GM18498 (cell line): ENCODE measurements around the gene HTR3E.
"Not testable (repeated sequence)": the region's sequence is repeated elsewhere in the genome, so short reads cannot be mapped to it uniquely, and the experiment has no call there.

Experiments
- ATAC-seq: cut with Tn5 transposase; IDR thresholded peaks from one replicate; pipeline ENCODE4 v1.9.1; 2021; ENCODE audit warnings: mild to moderate bottlenecking, moderate library complexity; ENCODE audit not compliant: unreplicated experiment

The HTR3E gene

GRCh38 chr3:184096811-184097383 lies at the start of gene HTR3E:
Gene HTR3E, plus strand, starts transcription at chr3:184097064. Its CDS starts 466 bp downstream, at chr3:184097530.
- no peak for ATAC-seq

- no peak for ATAC-seq
These were observed 46.5 kb upstream of the HTR3E start for GRCh38 chr3:184050217-184050847.

- ATAC-seq, result no peak
These were observed 44.1 kb upstream of the HTR3E start, which contains the start of gene HTR3C for GRCh38 chr3:184052767-184053166. Gene HTR3C, plus strand, starts transcription at chr3:184053047. Its CDS starts 34 bp downstream, at chr3:184053081.

DNA sequence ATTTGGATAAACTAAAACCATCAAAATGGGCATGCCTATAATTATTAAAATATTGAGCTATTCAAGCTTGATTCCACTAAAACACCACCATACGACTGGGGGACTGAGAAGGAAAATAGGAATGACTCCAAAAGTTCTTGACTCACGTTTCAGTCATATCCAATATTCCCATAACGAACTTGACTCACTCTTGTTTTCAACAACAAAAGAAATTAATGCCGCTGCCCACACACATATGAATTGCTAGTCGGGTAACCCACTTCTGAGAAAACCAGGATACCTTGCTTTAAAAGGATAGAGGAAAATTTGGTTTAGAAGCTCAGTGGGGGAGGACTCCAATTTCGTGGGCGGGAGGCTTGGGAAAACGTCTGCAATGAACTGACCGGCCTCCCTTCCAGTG lies 38.8 kb upstream of the HTR3E start:
- no peak for ATAC-seq

GRCh38 chr3:184059424-184059823 lies 37.4 kb upstream of the HTR3E start:
- ATAC-seq, result no peak

DNA sequence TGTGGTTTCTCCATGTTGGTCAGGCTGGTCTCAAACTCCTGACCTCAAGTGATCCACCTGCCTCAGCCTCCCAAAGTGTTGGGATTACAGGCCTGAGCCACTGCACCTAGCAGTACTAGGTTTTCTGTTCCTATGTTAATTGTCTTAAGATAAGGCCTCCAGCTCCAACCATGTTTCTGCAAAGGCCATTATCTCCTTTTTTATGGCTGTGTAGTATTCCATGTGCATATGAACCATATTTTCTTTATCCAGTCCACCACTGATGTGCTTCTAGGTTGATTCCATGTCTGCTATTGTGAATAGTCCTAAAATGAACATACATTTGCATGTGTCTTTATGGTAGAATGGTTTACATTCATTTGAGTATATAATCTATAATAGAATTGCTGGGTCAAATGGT lies 34.2 kb upstream of the HTR3E start:
- no peak for ATAC-seq

- ATAC-seq, result no peak
These were observed 30.7 kb upstream of the HTR3E start for GRCh38 chr3:184066211-184066610.

GRCh38 chr3:184067573-184068055 lies 29.2 kb upstream of the HTR3E start:
- ATAC-seq, result no peak

GRCh38 chr3:184068344-184068743 lies 28.5 kb upstream of the HTR3E start:
- no peak for ATAC-seq

DNA sequence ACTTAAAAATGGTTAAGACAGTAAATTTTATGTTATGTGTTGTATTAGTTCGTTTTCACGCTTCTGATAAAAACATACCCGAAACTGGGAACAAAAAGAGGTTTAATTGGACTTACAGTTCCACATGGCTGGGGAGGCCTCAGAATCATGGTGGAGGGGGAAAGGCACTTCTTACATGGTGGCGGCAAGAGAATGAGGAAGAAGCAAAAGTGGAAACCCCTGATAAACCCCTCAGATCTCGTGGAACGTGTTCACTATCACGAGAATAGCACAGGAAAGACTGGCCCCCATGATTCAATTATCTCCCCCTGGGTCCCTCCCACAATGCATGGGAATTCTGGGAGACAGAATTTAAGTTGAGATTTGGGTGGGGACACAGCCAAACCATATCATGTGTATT lies 25.7 kb upstream of the HTR3E start:
- not testable (repeated sequence) for ATAC-seq

- no peak for ATAC-seq
These were observed 23.2 kb upstream of the HTR3E start for GRCh38 chr3:184073621-184074020.

- ATAC-seq, result no peak
These were observed 21.0 kb upstream of the HTR3E start for GRCh38 chr3:184075901-184076300.

DNA sequence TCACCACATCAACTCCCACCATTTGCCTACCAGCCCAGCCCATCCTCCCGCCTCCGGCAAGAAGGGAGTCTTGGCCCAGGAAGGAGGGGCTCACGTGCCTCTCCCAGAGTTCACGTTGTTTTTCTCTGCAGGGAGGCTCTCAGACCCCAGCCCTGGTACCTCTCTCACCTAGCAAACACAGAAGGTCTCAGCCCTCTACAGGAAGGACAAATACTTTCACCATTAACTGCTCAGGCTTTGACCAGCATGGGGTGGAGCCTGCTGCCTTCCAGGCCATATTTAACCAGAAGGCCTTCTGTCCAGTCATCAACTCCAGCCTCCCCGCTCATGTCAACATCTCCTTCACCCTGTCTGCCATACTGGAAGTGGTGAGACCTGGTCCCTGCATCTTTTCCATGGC lies 19.0 kb upstream of the HTR3E start:
- ATAC-seq, result no peak

- no peak for ATAC-seq
These were observed 18.0 kb upstream of the HTR3E start for GRCh38 chr3:184078851-184079250.

DNA sequence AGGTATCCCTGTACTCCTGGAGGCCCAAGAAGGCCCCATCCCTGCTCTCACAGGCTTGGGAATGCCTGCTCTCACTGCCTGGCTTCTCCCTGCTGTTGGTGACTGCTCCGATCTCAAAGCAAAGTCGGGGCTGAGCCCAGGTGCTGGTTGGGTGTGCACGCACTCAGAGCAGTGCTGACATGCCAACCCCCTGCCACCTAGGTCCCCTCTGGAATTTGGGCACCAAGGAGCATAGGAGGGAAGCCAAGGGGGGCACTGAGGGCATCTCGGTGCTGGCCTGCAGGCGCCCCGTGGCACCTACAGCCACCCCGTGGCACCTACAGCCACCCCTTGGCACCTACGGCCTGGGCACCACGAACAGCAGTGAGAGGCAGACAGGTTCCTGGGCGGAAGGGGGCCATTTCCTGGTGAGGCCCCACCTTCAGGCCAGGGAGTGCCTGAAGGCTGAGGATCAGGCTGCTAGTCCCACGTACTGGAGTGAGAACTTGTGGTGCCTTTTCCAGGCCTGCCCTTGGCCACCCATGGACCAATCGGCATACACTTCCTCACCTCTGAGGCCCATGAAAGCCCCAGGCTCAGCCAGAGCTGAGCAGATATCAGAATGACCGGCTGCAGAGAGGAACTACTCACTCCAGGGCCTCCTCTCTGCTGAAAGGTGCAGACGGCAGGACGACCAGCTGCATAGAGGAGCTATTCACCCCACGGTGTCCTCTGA lies 15.6 kb upstream of the HTR3E start:
- ATAC-seq, result no peak

GRCh38 chr3:184082034-184082433 lies 14.8 kb upstream of the HTR3E start:
- no peak for ATAC-seq

- ATAC-seq, result no peak
These were observed 14.4 kb upstream of the HTR3E start for GRCh38 chr3:184082465-184082864.

DNA sequence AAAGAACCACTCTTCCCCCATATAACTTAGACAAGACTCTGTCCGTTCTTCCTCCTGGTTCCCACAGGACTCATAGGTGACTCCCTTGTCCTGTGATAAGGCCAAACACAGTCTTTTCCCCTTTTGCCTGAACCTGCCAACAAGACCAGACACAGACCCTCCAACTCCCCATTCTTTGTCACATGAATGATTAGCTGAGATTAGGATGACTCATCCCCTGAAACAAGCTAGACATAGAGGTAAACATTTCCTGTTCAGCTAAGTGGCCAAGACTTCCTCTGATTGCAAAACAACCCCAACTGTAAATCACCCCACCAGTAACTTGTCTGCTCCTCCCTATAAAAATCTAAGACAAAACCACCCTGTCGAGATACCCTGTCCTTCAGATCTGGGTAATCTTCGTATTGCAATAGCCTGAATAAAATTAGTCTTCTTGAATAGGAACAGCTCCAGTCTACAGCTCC lies 11.4 kb upstream of the HTR3E start:
- no peak for ATAC-seq

- ATAC-seq, result no peak
These were observed 4.7 kb upstream of the HTR3E start for GRCh38 chr3:184092199-184092598.

DNA sequence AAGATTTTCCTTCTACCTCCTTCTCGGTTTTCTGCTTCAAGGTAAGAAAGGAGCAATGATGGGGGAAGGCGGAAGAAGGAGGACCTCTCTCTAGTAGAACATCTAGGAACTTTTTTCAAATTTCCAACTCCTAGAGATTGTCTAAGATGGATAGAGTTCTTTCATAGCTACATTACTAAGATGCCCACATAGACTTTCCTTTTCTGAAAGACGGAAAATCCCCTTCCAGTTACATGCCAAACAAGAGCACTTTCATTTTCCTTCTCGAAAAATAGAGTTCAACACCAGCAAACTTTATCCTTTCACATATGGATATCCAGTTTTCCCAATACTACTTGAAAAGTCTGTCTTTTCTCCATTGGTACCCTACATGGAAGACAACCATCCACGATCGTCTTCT lies 692 bp downstream of the HTR3E start:
- no peak for ATAC-seq

DNA sequence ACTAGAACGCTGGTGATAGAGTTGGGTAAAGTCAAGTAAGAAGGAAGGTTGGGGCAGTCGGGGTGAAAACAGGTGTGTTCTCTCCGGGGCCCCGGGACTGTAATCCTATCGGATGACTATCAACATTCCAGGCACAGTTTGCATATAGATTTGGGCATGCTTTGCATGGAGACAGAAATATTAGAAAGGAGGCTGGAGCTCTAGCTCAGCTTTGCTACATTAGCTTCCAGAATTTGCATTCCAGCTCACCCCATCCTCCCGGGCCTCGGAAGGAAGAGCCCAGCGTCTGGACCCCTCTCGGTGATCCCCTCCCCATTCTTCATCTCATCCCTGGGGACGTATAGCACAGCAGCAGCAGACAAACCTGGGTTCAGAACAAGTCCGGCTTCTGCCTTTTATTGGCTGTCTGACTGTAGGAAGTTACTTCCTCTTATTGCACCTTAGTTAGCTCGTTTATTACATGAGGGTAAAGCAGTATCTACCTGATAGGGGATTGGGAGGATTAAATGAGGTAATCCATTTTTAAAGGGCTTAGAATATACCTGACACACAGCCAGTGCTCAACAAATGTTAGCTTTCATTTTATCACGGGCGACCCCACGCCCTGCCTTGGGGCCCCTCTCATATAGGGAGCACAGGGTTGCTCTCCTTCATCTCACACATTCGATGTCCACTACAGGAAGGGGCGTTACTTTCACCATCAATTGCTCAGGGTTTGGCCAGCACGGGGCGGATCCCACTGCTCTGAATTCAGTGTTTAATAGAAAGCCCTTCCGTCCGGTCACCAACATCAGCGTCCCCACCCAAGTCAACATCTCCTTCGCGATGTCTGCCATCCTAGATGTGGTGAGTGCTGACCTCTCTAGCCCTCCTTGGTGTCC lies 3.2 kb downstream of the HTR3E start:
- ATAC-seq, result no peak
